Central memory CD4-positive, alpha-beta T cell (primary cell): ENCODE results near the gene SLC12A8.
A peak's percentile ranks its signal among the peaks of the same experiment; 100 is the strongest.

Experiments used
- DNase-seq: peaks from one replicate; pipeline ENCODE4 v3.0.0; 2022

The SLC12A8 gene

GRCh38 chr3:125136966-125137357, 75.6 kb downstream of the SLC12A8 start:
- DNase-seq, result no peak

DNA sequence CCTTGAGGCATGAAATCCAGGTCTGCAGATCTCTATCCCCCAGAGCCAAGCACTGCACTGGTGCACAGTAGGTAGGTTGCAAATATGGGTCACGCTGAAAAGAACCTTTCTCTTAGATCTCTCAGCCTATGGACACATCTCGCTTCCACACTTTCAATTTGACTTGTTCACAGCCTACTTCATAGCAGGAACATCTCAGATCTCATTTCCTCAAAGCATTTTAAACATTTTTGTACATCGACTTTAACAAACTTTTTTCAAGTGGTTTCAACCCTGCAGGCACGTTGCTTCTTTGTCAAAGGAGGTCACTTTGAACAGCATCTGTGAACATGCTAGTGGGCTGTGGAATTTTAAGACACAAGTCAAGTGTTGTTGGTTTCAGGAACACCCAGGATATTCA, 76.0 kb downstream of the SLC12A8 start:
- DNase-seq, result no peak

GRCh38 chr3:125134952-125135351, 77.6 kb downstream of the SLC12A8 start:
- no peak for DNase-seq

DNA sequence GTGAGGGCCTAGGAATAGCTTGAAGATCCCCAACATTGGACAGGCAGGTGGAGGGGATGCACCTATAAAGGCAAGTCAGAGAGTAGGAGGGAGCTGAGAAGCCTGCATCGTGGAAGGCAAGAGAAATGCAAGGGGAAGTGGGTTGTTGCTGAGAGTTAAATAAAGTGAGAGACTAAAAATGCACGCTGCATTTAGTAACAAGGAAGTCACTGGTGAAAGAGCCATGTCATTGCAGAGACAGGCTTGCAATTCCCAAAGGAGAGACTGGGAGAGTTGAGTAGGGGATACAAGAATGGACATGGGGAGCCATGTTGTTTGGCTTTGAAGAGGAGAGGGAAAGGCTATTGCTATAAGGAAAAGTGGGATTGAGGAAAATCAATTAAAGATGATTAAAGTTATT, 79.7 kb downstream of the SLC12A8 start:
- DNase-seq, result no peak

GRCh38 chr3:125129512-125129997, 83.0 kb downstream of the SLC12A8 start:
- no peak for DNase-seq

- DNase-seq, result no peak
Measured at GRCh38 chr3:125128861-125129501, 83.6 kb downstream of the SLC12A8 start.

GRCh38 chr3:125126323-125126722, 86.2 kb downstream of the SLC12A8 start:
- DNase-seq, result no peak

GRCh38 chr3:125125821-125126245, 86.7 kb downstream of the SLC12A8 start:
- DNase-seq, result peak; percentile 21

GRCh38 chr3:125123451-125124305, 88.9 kb downstream of the SLC12A8 start:
- DNase-seq, result no peak

DNA sequence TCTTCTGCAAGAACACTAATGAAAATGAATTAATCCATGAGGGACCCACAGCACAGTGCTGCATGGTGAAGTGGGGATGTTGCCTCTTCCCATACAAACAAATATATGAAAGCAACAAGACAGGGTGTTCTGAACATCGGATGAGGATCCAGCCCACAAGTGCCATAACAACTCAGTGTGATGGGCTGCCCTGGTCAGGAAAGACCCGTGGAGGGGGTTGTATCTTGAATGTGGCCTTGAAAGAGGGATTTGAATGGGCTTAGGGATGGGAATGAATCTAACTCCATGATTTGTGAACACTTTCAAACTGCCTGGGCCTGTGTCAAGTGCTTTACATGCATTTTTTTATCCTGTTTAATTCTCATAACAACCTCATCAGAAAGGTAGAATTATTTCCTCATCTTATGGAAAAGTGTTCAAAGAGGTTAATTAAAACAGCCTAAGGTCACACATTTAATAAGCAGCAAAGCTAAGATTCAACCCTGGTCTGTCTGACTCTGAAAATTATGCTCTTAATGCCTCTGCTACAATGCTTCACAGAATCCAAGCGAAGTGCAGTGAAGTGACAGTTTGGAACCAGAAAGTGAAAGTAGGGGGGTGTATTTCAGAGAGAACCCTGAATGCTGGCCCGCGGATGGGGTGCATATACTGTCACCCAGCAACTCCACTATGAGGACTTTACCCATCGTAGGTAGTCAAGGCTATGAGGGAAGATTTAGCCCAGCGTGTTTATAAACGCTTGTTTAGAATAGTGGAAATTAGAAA, 91.1 kb downstream of the SLC12A8 start:
- DNase-seq, result no peak

- no peak for DNase-seq
Measured at GRCh38 chr3:125120379-125121122, 92.0 kb downstream of the SLC12A8 start.

- no peak for DNase-seq
Measured at GRCh38 chr3:125119752-125120378, 92.7 kb downstream of the SLC12A8 start.

DNA sequence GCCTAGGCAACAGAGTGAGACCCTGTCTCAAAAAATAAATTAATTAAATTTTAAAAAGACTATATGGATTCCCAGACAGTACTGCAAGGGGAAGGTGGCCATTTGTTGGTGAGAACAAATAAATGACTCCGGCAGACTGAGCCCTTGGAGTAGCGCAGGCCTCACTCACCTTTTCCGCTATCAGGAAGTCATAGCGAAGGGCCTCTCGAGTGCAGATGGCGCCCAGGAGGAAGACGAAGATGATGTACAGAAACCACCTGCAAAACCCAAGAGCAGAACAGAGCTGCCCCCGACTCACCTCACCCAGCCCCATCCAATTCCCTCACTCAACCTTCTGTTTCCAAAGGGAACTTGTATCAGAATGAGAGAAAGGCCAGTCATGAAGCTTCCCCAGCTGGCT, 93.9 kb downstream of the SLC12A8 start:
- DNase-seq, result no peak

- DNase-seq, result no peak
Measured at GRCh38 chr3:125117631-125118191, 94.8 kb downstream of the SLC12A8 start.

DNA sequence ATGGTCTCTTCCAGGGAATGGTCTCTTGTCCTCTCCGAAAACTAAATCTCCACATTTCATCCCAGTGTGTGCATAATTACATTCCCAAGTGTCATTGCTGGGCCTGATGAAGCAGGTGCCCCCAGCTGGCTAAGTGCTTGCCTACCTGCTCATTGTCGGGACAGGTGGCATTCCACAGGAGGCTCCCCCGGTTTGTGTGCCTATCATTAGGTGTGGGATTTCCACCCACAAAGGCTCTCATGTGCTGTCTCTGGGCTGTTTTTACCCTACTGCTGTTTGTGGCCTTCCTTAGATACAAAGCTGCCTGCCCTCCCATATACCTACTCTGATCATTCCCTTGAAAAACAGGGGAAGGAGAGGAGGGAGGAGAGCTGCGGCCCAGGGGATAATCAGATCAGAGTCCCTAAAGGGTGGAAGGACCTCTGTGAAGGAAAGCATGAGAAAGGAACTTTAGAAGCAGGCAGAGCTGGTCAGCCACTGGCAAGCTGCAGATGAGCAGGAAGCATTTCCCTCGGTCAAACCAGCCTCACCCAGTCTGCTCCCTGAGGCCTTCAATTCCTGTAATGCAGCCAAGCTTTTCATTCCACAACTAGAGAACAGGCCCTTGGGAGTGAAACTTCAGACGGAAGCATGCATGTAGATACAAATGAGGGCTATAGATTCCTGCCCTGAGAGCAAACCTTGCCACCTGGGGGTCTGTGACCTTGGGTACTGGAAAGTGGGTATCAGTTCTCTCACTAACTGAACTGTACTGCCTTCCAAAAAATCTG, 96.1 kb downstream of the SLC12A8 start:
- DNase-seq, result no peak

- no peak for DNase-seq
Measured at GRCh38 chr3:125115640-125116039, 96.9 kb downstream of the SLC12A8 start.

- DNase-seq, result no peak
Measured at GRCh38 chr3:125112981-125113380, 99.6 kb downstream of the SLC12A8 start.

DNA sequence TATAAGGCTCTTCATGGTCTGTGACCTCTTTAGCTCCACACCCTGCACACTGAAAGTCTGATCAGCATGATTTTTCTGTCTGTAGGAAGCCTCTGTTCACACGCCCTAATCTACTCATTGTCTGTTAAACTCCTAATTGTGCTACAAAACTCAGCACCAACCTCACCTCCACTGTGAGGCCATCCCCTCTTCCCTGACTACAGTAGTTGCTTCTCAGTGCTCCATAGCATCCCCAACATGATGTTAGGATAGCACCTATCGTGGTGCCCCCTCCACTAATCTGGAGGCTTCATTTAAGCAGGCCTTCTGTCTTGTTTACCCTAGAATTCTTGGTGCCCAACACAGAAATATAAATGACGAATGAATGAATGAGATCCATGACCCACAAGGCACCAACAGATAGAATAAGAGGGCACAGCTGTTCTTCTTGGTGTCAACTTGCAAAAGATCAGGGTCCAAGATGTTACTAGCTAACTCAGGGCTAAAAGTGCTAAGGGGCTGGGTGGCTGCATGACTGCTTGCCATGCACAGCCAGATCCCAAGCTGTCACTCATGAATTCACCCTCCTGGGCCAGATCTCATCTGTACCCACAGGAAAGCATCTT, 101.6 kb downstream of the SLC12A8 start:
- no peak for DNase-seq

GRCh38 chr3:125110016-125110875, 102.3 kb downstream of the SLC12A8 start:
- DNase-seq, result no peak

GRCh38 chr3:125109536-125109925, 103.0 kb downstream of the SLC12A8 start:
- no peak for DNase-seq
